ENCODE measurements around the gene IFT25. TPM values are rescaled to one million over a fixed set of nuclear protein-coding genes. Genes with fewer than 3 reads are reported as not detected.

IFT25 gene
- total and polyA plus RNA-seq, 2 donors (not counting 1 experiment from before 2014, with no cell fraction given), result 18.2 to 45.7 TPM

GRCh38 chr1:53943490-53944043, 1.9 kb downstream of the IFT25 start:
- TF ChIP-seq EZH2 (IDR thresholded peaks at IDR 0.05; ENCODE audit: borderline replicate concordance, insufficient read depth, low read depth, low read length, poor library complexity, severe bottlenecking), result no peak
- TF ChIP-seq, protein P1, sequence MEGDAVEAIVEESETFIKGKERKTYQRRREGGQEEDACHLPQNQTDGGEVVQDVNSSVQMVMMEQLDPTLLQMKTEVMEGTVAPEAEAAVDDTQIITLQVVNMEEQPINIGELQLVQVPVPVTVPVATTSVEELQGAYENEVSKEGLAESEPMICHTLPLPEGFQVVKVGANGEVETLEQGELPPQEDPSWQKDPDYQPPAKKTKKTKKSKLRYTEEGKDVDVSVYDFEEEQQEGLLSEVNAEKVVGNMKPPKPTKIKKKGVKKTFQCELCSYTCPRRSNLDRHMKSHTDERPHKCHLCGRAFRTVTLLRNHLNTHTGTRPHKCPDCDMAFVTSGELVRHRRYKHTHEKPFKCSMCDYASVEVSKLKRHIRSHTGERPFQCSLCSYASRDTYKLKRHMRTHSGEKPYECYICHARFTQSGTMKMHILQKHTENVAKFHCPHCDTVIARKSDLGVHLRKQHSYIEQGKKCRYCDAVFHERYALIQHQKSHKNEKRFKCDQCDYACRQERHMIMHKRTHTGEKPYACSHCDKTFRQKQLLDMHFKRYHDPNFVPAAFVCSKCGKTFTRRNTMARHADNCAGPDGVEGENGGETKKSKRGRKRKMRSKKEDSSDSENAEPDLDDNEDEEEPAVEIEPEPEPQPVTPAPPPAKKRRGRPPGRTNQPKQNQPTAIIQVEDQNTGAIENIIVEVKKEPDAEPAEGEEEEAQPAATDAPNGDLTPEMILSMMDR (IDR thresholded peaks at IDR 0.05), result no peak
- ChIA-PET POLR2A (interaction anchor here (2.2 kb wide), 1 partner anchor 53 kb away, joined by 13 read pairs; the partner anchor contains the start of gene YIPF1), CTCF (interaction anchor here (1.3 to 11.4 kb wide), 2 partner anchors 82 to 546 kb away, joined by 4 to 180 read pairs; no protein-coding TSS in a partner anchor)
- H3K9me3 ChIP-seq (ENCODE audit: control extremely low read depth in 1 of 3, control insufficient read depth in 2 of 3, insufficient read depth in 1 of 3, low read length in 2 of 3), result no peaks in the 10 kb centered on the region
- ATAC-seq (ENCODE audit: low read depth), result no peak
- Mint-ChIP-seq H3K4me3 (peak overlapping the region; percentile 62), H3K27me3 (no peaks in the 10 kb centered on the region), H3K27ac (peak overlapping the region; percentile 42), H3K9me3 (ENCODE audit: insufficient read depth) (no peaks in the 10 kb centered on the region), H3K4me1 (peaks cover 37% of the 10 kb centered on the region)
- no peak overlapping the region for H3K9ac ChIP-seq (ENCODE audit: low read length)
- no peak for DNase-seq
- intact Hi-C loops (cut with micrococcal nuclease), result loop anchor here (10.0 kb wide), 1 partner anchor 1579 kb away; the partner anchor contains the start of gene CC2D1B
- H3K4me2 ChIP-seq (replicated peaks; ENCODE audit: low read depth, low read length, poor library complexity, severe bottlenecking), result peak overlapping the region; percentile 89
- no peak overlapping the region for H2AFZ ChIP-seq (ENCODE audit: insufficient read depth, low read depth, low read length, poor library complexity, severe bottlenecking)
- H3K4me3 ChIP-seq (ENCODE audit: control extremely low read depth in 1 of 5, extremely low read depth in 1 of 5, insufficient read depth in 1 of 5, low read depth in 2 of 5, low read length in 4 of 5), result no peak overlapping the region
- H3K36me3 ChIP-seq (replicated peaks in 1 of 2; ENCODE audit: control extremely low read depth in 1 of 2, control insufficient read depth in 1 of 2, extremely low read depth in 1 of 2, insufficient read depth in 2 of 2, low read length in 1 of 2), result no peaks in the 10 kb centered on the region
- no peaks in the 10 kb centered on the region for H3K27me3 ChIP-seq (replicated peaks in 1 of 4; ENCODE audit: control extremely low read depth in 1 of 4, control insufficient read depth in 3 of 4, insufficient read depth in 4 of 4, low read length in 3 of 4)
- H3K4me1 ChIP-seq (ENCODE audit: control insufficient read depth in 2 of 2, insufficient read depth in 2 of 2, low read length in 2 of 2), result peaks cover 16 to 20% of the 10 kb centered on the region in 2 donors
- H4K20me1 ChIP-seq (ENCODE audit: control insufficient read depth, insufficient read depth, low read length, poor library complexity, severe bottlenecking), result no peaks in the 10 kb centered on the region
- WGBS (ENCODE audit: insufficient coverage), result 99% methylated on average over 10 of the region's 14 CpGs
- H3K27ac ChIP-seq (ENCODE audit: low read length in 2 of 2), result no peak overlapping the region
- H3K79me2 ChIP-seq (ENCODE audit: control insufficient read depth, insufficient read depth, low read length), result peaks cover 31% of the 10 kb centered on the region

DNA sequence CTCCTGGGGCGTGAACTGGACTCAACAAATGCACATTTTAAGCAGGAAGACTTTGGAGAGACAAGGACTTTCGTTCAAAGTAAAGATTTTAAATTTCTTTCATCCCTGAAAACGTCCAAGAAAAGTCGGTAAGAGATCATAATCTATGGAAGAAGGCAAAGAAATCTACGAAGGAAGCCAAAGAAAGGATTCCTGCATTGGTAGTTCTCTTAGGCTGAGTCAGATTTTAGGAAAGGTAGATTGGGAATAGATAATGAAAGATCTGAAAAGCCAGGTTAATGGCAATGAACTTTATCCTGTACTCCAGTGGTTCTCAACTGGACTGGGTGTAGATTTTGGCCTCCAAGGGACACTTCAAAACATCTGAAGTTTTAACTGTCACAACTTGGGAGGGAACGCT, 2.4 kb downstream of the IFT25 start:
- DNase-seq, result no peak
- H3K4me3 ChIP-seq (ENCODE audit: control extremely low read depth in 1 of 5, extremely low read depth in 1 of 5, insufficient read depth in 1 of 5, low read depth in 2 of 5, low read length in 4 of 5), result no peak overlapping the region
- no peaks in the 10 kb centered on the region for H3K9me3 ChIP-seq (ENCODE audit: control extremely low read depth in 1 of 3, control insufficient read depth in 2 of 3, insufficient read depth in 1 of 3, low read length in 2 of 3)
- H3K79me2 ChIP-seq (ENCODE audit: control insufficient read depth, insufficient read depth, low read length), result peaks cover 31% of the 10 kb centered on the region
- H3K36me3 ChIP-seq (replicated peaks in 1 of 2; ENCODE audit: control extremely low read depth in 1 of 2, control insufficient read depth in 1 of 2, extremely low read depth in 1 of 2, insufficient read depth in 2 of 2, low read length in 1 of 2), result peaks cover 0 to 5% of the 10 kb centered on the region in 2 experiments
- Mint-ChIP-seq H3K27ac (peak overlapping the region; percentile 24), H3K4me1 (peaks cover 37% of the 10 kb centered on the region), H3K27me3 (no peaks in the 10 kb centered on the region), H3K4me3 (peak overlapping the region; percentile 62), H3K9me3 (ENCODE audit: insufficient read depth) (no peaks in the 10 kb centered on the region)
- no peak overlapping the region for H3K4me2 ChIP-seq (replicated peaks; ENCODE audit: low read depth, low read length, poor library complexity, severe bottlenecking)
- no peaks in the 10 kb centered on the region for H3K27me3 ChIP-seq (replicated peaks in 1 of 4; ENCODE audit: control extremely low read depth in 1 of 4, control insufficient read depth in 3 of 4, insufficient read depth in 4 of 4, low read length in 3 of 4)
- H3K27ac ChIP-seq (ENCODE audit: low read length in 2 of 2), result no peak overlapping the region
- ChIA-PET POLR2A (no interaction called here), CTCF (no interaction called here)
- H2AFZ ChIP-seq (ENCODE audit: insufficient read depth, low read depth, low read length, poor library complexity, severe bottlenecking), result no peak overlapping the region
- no peaks in the 10 kb centered on the region for H4K20me1 ChIP-seq (ENCODE audit: control insufficient read depth, insufficient read depth, low read length, poor library complexity, severe bottlenecking)
- 96% methylated on average over 3 of the region's 6 CpGs for WGBS (ENCODE audit: insufficient coverage)
- no peak for ATAC-seq (ENCODE audit: low read depth)
- TF ChIP-seq, protein P1 (IDR thresholded peaks at IDR 0.05), result no peak
- no peak for TF ChIP-seq EZH2 (IDR thresholded peaks at IDR 0.05; ENCODE audit: borderline replicate concordance, insufficient read depth, low read depth, low read length, poor library complexity, severe bottlenecking)
- H3K9ac ChIP-seq (ENCODE audit: low read length), result no peak overlapping the region
- intact Hi-C loops (cut with micrococcal nuclease), result loop anchor here (10.0 kb wide), 1 partner anchor 1578 kb away; the partner anchor contains the start of gene CC2D1B
- peaks cover 16 to 20% of the 10 kb centered on the region in 2 donors for H3K4me1 ChIP-seq (ENCODE audit: control insufficient read depth in 2 of 2, insufficient read depth in 2 of 2, low read length in 2 of 2)
